Left ventricle myocardium inferior (tissue), 1 donor: Measurements from ENCODE around the gene MPDU1. TPM values are rescaled to one million over a fixed set of nuclear protein-coding genes. Genes with fewer than 3 reads are reported as not detected.
A peak's percentile ranks its signal among the peaks of the same experiment; 100 is the strongest.

ENCODE experiments used
- DNase-seq: peaks from one replicate; pipeline ENCODE4 v3.0.0-alpha.2; 2020
- H3K27ac ChIP-seq: fragments of 200-600 bp; replicated peaks from 2 replicates; pipeline ENCODE4 v1.8.0; 2021
- H3K27me3 ChIP-seq: fragments of 200-600 bp; 2 replicates; pipeline ENCODE4 v1.8.0; 2021; ENCODE audit warnings: low read depth
- H3K36me3 ChIP-seq: fragments of 200-600 bp; 2 replicates; pipeline ENCODE4 v1.8.0; 2021
- H3K4me1 ChIP-seq: fragments of 200-600 bp; 2 replicates; pipeline ENCODE4 v1.8.0; 2021
- H3K4me3 ChIP-seq: fragments of 200-600 bp; 2 replicates; pipeline ENCODE4 v1.8.0; 2021; ENCODE audit warnings: mild to moderate bottlenecking, moderate library complexity
- H3K9me3 ChIP-seq: fragments of 200-600 bp; replicated peaks from 2 replicates; pipeline ENCODE4 v1.8.0; 2021
- intact Hi-C: fragments of 100-400 bp; cut with micrococcal nuclease; formaldehyde crosslinking; loops from one replicate; pipeline ENCODE4 v1.11.0; 2022
- total RNA-seq: library from RNA; stranded (reverse); fragmentation: NEBNext Ultra II Directional; extraction: Animal tissue kit (Norgen Biotek cat#: 25700); gene quantifications from one replicate; pipeline ENCODE4 v1.2.1, GENCODE V29; 2021
- TF ChIP-seq, protein P1 (sequence below): fragments of 200-600 bp; IDR thresholded peaks from 2 replicates; pipeline ENCODE4 v1.8.0; 2021; ENCODE audit warnings: antibody characterized with exemption, mild to moderate bottlenecking, borderline replicate concordance
- donor health status: DM: no; HTN: yes; CAD: no; lungs with severe emphysema.

The MPDU1 gene
- total RNA-seq, 1 donor from 2014 or later, result 24.9 TPM

DNA sequence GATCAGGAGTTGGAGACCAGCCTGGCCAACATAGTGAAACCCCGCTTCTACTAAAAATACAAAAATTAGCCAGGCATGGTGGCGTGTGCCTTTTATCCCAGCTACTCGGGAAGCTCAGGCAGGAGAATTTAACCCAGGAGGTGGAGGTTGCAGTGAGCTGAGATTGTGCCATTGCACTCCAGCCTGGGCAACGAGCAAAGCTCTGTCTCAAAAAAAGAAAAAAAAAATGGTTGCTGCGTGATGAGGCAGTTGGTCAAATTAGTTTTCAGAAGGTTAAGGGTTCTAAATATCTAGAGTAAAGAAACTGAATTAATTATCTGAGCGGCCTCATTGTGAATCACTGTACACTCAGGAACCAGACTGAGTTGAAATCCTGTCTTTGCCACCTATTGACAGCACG, 7.7 kb upstream of the MPDU1 start:
- no peak overlapping the region for H3K27ac ChIP-seq
- no peak for DNase-seq
- TF ChIP-seq, protein P1, sequence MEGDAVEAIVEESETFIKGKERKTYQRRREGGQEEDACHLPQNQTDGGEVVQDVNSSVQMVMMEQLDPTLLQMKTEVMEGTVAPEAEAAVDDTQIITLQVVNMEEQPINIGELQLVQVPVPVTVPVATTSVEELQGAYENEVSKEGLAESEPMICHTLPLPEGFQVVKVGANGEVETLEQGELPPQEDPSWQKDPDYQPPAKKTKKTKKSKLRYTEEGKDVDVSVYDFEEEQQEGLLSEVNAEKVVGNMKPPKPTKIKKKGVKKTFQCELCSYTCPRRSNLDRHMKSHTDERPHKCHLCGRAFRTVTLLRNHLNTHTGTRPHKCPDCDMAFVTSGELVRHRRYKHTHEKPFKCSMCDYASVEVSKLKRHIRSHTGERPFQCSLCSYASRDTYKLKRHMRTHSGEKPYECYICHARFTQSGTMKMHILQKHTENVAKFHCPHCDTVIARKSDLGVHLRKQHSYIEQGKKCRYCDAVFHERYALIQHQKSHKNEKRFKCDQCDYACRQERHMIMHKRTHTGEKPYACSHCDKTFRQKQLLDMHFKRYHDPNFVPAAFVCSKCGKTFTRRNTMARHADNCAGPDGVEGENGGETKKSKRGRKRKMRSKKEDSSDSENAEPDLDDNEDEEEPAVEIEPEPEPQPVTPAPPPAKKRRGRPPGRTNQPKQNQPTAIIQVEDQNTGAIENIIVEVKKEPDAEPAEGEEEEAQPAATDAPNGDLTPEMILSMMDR, result no peak
- H3K4me1 ChIP-seq, result peaks cover 85% of the 10 kb centered on the region
- no peaks in the 10 kb centered on the region for H3K27me3 ChIP-seq
- H3K36me3 ChIP-seq, result peaks cover 59% of the 10 kb centered on the region
- intact Hi-C loops, result no loop called here
- no peak overlapping the region for H3K4me3 ChIP-seq
- no peaks in the 10 kb centered on the region for H3K9me3 ChIP-seq

GRCh38 chr17:7576432-7576937, 7.2 kb upstream of the MPDU1 start:
- TF ChIP-seq, protein P1, result no peak
- no peak for DNase-seq
- Histone ChIP-seq H3K27me3 (no peaks in the 10 kb centered on the region), H3K4me1 (peaks cover 88% of the 10 kb centered on the region), H3K27ac (no peak overlapping the region), H3K9me3 (no peaks in the 10 kb centered on the region), H3K4me3 (no peak overlapping the region), H3K36me3 (peaks cover 54% of the 10 kb centered on the region)
- intact Hi-C loops, result no loop called here

- H3K27me3 ChIP-seq, result no peaks in the 10 kb centered on the region
- TF ChIP-seq, protein P1, result no peak
- no peak for DNase-seq
- H3K4me3 ChIP-seq, result no peak overlapping the region
- peaks cover 54% of the 10 kb centered on the region for H3K36me3 ChIP-seq
- H3K27ac ChIP-seq, result no peak overlapping the region
- intact Hi-C loops, result no loop called here
- no peaks in the 10 kb centered on the region for H3K9me3 ChIP-seq
- peaks cover 90% of the 10 kb centered on the region for H3K4me1 ChIP-seq
Observed at GRCh38 chr17:7577327-7578199, 6.1 kb upstream of the MPDU1 start.

- Histone ChIP-seq H3K4me3 (peak within 1 kb of the TSS; percentile 76), H3K4me1 (peaks cover 88% of the 10 kb centered on the region), H3K27me3 (no peaks in the 10 kb centered on the region), H3K27ac (peak within 1 kb of the TSS; percentile 96), H3K36me3 (peaks cover 51% of the 10 kb centered on the region), H3K9me3 (no peaks in the 10 kb centered on the region)
- intact Hi-C loops, result no loop called here
- DNase-seq, result peak; percentile 54
- TF ChIP-seq, protein P1, result no peak
Observed at GRCh38 chr17:7579001-7579833, 4.4 kb upstream of the MPDU1 start, which contains the start of gene CD68. TSS of gene CD68 (plus strand) at chr17:7579638. CDS start at chr17:7579678, 40 bp downstream.

- H3K27me3 ChIP-seq, result no peaks in the 10 kb centered on the region
- H3K9me3 ChIP-seq, result no peaks in the 10 kb centered on the region
- TF ChIP-seq, protein P1, result no peak
- H3K4me3 ChIP-seq, result peak overlapping the region; percentile 76
- no peak for DNase-seq
- peaks cover 88% of the 10 kb centered on the region for H3K4me1 ChIP-seq
- peaks cover 43% of the 10 kb centered on the region for H3K36me3 ChIP-seq
- intact Hi-C loops, result no loop called here
- H3K27ac ChIP-seq, result peak overlapping the region; percentile 96
Observed at GRCh38 chr17:7579834-7580603, 3.6 kb upstream of the MPDU1 start.
